HL-60 (cell line): ENCODE measurements around the gene TLR10.

ENCODE experiments used
- GABPA ChIP-seq: IDR thresholded peaks from 2 replicates; pipeline ENCODE4 v1.6.1; 2012; ENCODE audit warnings: low read depth
- SPI1 ChIP-seq: IDR thresholded peaks from 2 replicates; pipeline ENCODE4 v1.6.1; 2012; ENCODE audit warnings: low read depth, mild to moderate bottlenecking, borderline replicate concordance
- TF ChIP-seq, protein P1 (sequence below): IDR thresholded peaks from one replicate; pipeline ENCODE4 v1.5.1; 2011; ENCODE audit warnings: low read length, control low read depth, inconsistent platforms; ENCODE audit not compliant: insufficient read depth

DNA sequence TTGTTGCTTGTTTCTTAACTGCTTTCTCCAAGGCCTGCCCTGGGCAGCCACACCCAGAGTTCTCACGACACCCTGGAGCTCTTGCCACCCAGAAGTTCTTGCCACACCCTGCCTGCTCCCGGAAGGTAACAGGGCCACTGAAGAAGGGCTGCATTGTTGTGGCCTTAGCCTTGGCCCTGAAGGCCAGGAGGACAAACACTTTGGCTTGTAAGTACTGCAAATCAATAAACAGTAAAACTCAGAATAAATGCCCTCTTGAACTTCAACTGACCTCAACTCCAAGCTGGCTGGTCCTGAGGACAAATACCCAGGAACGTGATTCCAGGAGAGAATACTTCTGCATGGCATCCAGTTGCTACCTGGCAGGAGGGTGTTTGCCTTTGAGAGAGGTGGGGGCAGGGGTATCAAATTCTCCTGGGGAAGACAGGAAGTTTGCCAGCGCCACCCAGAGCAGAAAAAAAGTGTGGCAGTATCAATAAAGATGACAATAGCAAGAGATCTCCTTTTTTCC lies 54.1 kb downstream of the TLR10 start:
- TF ChIP-seq, protein P1, sequence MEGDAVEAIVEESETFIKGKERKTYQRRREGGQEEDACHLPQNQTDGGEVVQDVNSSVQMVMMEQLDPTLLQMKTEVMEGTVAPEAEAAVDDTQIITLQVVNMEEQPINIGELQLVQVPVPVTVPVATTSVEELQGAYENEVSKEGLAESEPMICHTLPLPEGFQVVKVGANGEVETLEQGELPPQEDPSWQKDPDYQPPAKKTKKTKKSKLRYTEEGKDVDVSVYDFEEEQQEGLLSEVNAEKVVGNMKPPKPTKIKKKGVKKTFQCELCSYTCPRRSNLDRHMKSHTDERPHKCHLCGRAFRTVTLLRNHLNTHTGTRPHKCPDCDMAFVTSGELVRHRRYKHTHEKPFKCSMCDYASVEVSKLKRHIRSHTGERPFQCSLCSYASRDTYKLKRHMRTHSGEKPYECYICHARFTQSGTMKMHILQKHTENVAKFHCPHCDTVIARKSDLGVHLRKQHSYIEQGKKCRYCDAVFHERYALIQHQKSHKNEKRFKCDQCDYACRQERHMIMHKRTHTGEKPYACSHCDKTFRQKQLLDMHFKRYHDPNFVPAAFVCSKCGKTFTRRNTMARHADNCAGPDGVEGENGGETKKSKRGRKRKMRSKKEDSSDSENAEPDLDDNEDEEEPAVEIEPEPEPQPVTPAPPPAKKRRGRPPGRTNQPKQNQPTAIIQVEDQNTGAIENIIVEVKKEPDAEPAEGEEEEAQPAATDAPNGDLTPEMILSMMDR: no peak
- TF ChIP-seq GABPA: no peak
- TF ChIP-seq SPI1: no peak
